Stimulated activated effector memory CD8-positive, alpha-beta T cell treated with anti-CD3 and anti-CD28 coated beads, Interleukin-12 subunit alpha, Interleukin-12 subunit beta, amount 100 ng/mL, for 72 hours (primary cell): Measurements from ENCODE around the gene NUDT17.
A peak's percentile ranks its signal among the peaks of the same experiment; 100 is the strongest.
"Not testable (repeated sequence)": the region's sequence is repeated elsewhere in the genome, so short reads cannot be mapped to it uniquely, and the experiment has no call there.

Experiments
- ATAC-seq: fragments of 150-1000 bp; cut with Tn5 transposase; 2 replicates; pipeline ENCODE4 v1.10.0; 2021
- DNase-seq, 2 donors: peaks; one replicate each; pipeline ENCODE4 v3.0.0; 2021 to 2022; ENCODE audit warnings: low spot score in 2 of 2
- H3K27ac Mint-ChIP-seq: one replicate; pipeline ENCODE4 v1.8.0; 2022; ENCODE audit warnings: mild to moderate bottlenecking, mixed read lengths
- H3K36me3 Mint-ChIP-seq: one replicate; pipeline ENCODE4 v1.8.0; 2022; ENCODE audit warnings: mild to moderate bottlenecking, mixed read lengths
- H3K4me1 Mint-ChIP-seq: one replicate; pipeline ENCODE4 v1.8.0; 2022; ENCODE audit warnings: mixed read lengths
- H3K4me3 Mint-ChIP-seq: one replicate; pipeline ENCODE4 v1.8.0; 2022; ENCODE audit warnings: mild to moderate bottlenecking, mixed read lengths
- H3K9me3 Mint-ChIP-seq: one replicate; pipeline ENCODE4 v1.8.0; 2022; ENCODE audit warnings: mixed read lengths

Gene NUDT17, protein sequence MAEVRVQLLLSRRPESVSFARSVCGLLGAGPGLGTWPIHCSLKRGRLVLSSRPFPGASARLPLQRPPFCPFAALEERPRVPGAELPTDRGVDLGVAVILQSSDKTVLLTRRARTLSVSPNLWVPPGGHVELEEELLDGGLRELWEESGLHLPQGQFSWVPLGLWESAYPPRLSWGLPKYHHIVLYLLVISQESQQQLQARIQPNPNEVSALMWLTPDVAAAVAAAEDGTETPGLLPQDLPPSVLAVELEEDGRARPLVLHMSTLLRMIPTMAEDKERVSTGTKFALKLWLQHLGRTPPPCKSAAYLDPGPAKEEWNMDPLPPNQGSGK

DNA sequence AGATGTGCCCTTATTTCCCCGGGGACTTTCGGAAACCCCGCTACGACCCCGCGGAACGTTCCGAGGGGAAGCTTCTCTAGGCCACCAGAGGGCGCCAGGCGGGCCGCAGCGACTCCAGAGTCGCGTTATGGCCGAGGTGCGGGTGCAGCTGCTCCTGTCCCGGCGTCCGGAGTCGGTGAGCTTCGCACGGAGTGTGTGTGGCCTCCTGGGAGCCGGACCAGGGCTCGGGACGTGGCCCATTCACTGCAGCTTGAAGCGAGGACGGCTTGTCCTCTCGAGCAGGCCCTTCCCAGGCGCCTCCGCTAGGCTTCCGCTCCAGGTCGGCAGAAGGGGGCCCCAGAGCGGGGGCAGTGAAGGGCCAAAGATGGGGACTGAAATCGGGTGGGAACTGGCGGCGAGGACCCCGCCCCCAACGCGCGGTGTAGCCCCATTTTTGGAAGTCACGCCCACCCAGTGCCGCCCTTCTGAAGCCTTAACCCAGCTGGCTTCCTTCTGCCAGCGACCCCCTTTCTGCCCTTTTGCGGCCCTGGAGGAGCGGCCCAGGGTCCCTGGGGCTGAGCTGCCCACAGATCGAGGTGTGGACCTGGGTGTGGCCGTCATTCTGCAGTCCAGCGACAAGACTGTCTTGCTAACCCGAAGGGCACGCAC is at the start of gene NUDT17:
TSS of gene NUDT17 (plus strand) at position 117 of the 648 bp plus-strand sequence. CDS start at position 128, 11 bp downstream.
- Mint-ChIP-seq H3K4me3 (no peak within 1 kb of the TSS), H3K27ac (no peak within 1 kb of the TSS), H3K36me3 (peaks cover 19% of the 10 kb centered on the region), H3K4me1 (peaks cover 16% of the 10 kb centered on the region), H3K9me3 (no peaks in the 10 kb centered on the region)
- ATAC-seq (peak; percentile 87), DNase-seq (peak; percentile 70 to 89)

DNA sequence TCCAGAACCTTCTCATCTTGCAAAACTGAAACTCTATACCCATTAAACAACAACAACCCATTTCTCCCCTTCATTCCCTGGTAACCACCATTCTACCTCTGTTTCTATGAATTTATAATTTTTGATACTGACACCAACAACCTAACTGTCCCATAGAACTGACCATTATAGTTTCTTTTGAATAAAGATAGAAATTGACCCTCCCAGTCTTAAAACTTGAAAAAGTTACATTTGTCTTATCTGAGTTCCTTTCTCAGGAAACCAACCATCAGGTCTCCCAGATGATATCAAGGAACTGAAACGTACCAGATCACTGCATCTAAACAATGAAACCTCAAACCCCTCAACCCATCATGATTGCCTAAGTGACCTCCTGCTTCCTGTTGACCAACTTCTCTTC is 48.7 kb upstream of the NUDT17 start:
- H3K27ac Mint-ChIP-seq: no peak overlapping the region
- no peak for DNase-seq
- H3K4me1 Mint-ChIP-seq: peaks cover 42% of the 10 kb centered on the region
- H3K36me3 Mint-ChIP-seq: peaks cover 46% of the 10 kb centered on the region
- H3K9me3 Mint-ChIP-seq: peaks cover 17% of the 10 kb centered on the region
- no peak for ATAC-seq
- H3K4me3 Mint-ChIP-seq: no peak overlapping the region

DNA sequence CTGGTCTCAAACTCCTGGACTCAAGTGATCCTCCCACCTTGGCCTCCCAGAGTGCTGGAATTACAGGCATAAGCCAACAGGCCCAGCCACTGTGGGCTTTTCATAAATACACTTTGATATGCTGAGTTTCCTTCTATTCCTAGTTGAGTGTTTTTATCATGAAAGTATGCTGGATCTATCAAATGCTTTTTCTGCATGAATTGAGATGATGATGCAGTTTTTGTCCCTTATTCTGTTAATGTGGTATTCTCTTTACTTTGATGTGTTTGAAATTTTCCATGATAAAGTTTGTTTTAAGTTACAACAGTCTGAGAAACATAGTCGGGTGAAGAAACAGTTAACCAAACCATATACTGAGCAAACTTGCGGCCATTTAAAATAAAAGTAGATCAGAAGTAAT is 45.6 kb upstream of the NUDT17 start:
- Mint-ChIP-seq H3K27ac (no peak overlapping the region), H3K4me3 (no peak overlapping the region), H3K9me3 (peaks cover 17% of the 10 kb centered on the region), H3K4me1 (peaks cover 48% of the 10 kb centered on the region), H3K36me3 (peaks cover 20% of the 10 kb centered on the region)
- DNase-seq (no peak), ATAC-seq (no peak)

DNA sequence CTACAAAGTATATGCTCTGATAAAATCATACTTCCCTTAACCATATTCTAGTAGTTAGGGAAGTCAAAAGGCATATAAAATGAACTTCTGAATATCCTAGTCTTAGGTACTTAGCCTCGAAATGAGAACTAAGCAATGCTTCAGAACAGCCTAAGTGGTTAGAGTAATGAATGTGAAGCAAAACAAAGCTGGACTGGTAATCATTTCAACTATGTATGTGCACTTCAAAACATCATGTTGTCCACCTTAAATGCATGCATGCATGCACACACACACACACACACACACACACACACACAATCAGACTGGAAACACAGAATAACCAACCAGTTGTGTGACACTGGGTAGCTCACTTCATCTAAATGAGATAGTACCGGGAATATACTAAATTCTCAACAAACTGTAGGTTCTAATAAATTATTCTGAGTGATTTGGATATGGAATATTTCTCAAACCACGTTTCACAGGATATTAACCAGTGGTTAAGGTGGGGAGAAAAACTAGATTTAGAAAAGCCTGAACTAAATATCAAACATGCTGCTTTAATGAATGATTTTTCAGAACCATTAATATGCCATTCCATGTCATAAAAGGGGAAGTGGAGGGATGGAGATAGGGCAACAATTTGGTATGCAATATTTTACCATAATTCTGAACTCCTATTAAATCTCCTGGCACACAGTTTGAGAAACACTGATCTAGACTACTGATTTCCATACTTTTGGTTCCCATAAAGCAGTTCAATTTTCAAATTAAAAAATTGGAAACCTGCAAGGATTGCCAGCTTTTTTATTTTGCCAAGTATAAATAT is 41.0 kb upstream of the NUDT17 start:
- DNase-seq: no peak
- Mint-ChIP-seq H3K9me3 (no peaks in the 10 kb centered on the region), H3K36me3 (peaks cover 5% of the 10 kb centered on the region), H3K27ac (no peak overlapping the region), H3K4me3 (no peak overlapping the region), H3K4me1 (peaks cover 54% of the 10 kb centered on the region)
- ATAC-seq: no peak

DNA sequence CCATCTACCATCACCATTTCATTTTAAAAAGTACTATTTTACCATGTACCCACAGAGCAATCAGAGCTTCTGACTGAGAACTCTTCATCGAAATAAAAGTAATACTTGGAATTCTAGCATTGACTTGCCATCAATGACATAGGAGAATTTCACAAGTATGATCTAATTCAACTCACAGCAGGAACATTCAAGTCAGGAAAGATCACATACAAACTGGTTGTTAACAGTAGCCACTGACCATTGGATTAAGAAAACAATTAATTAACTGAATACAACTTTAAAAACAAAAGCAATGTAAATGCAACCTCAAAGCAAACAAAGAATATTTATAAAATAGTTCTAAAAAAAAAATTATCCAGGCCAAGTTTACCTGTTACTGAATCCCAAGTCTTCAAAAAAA is 40.4 kb upstream of the NUDT17 start:
- H3K4me1 Mint-ChIP-seq: peaks cover 48% of the 10 kb centered on the region
- ATAC-seq: no peak
- no peak overlapping the region for H3K27ac Mint-ChIP-seq
- DNase-seq: no peak
- H3K9me3 Mint-ChIP-seq: no peaks in the 10 kb centered on the region
- no peak overlapping the region for H3K4me3 Mint-ChIP-seq
- no peaks in the 10 kb centered on the region for H3K36me3 Mint-ChIP-seq

DNA sequence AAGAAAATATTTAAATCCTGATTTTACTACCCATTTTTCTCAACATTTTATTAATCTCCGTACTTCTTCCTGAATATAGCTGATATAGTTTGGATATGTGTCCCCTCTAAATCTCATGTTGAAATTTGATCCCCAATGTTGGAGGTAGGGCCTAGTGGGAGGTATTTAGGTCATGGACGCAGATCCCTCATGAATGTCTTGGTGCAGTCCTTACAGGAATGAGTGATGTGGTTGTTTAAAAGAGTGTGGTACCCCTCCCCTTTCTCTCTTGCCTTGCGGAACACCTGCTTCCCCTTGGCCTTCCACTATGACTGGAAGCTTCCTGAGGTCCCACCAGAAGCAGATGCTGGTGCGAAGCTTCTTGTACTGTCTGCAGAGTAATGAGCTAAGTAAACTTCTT is 39.0 kb upstream of the NUDT17 start:
- Mint-ChIP-seq H3K36me3 (no peaks in the 10 kb centered on the region), H3K27ac (no peak overlapping the region), H3K9me3 (no peaks in the 10 kb centered on the region), H3K4me3 (no peak overlapping the region), H3K4me1 (peaks cover 41% of the 10 kb centered on the region)
- DNase-seq (no peak), ATAC-seq (no peak)

DNA sequence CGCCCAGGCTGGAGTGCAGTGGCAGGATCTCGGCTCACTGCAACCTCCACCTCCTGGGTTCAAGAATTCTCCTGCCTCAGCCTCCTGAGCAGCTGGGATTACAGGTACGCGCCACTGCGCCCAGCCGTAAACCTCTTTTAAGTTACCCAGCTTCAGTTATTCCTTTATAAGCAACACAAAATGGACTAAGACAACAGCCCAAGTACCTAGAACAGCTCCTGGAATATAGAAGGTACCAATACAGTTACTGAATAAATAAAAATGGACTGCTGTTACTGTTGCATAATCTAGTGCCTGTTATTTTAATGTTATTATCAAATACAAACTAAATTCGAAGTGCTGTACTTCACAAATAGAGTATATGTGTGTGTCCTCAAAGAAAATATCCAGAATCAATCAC is 38.6 kb upstream of the NUDT17 start:
- ATAC-seq: no peak
- DNase-seq: no peak
- Mint-ChIP-seq H3K4me1 (peaks cover 38% of the 10 kb centered on the region), H3K9me3 (no peaks in the 10 kb centered on the region), H3K4me3 (no peak overlapping the region), H3K36me3 (no peaks in the 10 kb centered on the region), H3K27ac (no peak overlapping the region)

DNA sequence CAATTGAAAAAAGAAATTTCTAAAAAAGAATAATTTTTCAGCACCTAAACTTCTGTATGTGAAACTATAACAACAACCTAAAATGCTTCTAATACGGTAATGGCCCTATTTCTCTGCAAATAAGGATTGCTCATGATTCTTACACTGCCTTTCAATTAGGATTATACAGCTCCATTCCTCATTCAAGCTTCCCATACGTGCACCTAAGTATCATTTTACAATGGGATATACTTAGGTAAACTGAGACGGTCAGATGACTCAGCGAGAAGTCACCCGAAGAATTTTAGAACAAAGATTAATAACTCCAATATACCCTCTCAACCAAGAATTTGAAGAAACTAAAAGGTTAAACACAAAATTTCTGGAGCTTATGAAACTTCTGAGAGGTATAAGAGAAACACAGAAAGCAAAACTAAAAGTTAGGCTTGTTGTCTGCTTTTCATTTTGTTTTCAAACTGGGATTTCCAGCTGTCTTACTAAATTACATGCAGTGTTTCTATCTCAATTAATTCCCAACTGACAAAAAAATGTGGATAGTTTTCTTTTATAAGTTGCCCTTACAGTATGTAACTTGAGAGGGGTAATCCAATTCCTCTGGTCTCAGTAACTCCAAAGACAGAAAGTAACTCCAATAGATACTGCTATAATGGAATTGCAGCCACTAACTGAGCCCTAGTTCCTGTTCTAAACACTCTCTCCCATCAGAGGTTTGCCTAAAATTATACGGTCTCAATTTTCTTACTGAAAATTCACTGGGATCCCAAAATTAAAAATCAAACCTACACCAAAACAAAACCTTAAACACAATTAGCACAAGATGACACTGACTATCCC is 32.2 kb upstream of the NUDT17 start:
- DNase-seq, H3K27ac Mint-ChIP-seq, H3K36me3 Mint-ChIP-seq, ATAC-seq, H3K4me1 Mint-ChIP-seq, H3K9me3 Mint-ChIP-seq, H3K4me3 Mint-ChIP-seq: not testable (repeated sequence)

DNA sequence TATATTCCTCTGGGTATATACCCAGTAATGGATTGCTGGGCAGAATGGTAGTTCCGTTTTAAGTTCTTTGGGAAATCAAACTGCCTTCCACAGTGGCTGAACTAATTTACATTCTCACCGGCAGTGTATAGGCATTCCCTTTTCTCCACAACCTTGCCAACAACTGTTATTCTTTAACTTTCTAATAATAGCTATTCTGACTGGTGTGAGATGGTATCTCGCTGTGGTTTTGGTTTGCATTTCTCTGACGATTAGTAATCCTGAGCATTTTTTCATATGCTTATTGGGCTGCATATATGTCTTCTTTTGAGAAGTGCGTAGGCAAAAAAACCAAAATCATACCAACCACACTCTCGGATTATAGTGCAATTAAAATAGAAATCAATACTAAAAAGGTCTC is 27.3 kb upstream of the NUDT17 start:
- DNase-seq: not testable (repeated sequence)

DNA sequence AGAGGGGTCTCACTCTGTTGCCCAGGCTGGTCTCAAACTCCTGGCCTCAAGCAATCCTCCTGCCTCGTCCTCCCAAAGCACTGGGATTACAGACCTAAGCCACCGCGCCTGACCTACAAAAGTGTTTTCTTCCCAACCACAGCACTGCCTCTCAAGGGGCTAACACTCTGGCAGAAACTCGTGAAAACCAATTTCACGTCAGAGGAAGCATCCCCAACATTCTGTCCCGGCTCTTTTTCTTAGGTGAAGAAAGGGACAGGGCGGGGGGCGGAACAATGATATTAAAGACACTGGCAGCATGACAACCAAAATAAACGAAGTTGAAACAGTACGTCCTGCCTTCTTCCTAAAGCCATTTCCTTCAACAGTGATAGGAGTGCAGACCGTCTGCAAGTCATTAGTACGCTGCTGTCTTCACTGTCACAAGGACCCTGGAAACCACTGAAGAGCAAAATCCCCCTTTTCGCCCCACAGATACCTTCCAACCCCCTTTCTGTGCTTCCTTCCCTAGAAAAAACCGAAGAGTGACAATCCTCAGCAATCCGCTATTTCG is 22.6 kb upstream of the NUDT17 start:
- peak overlapping the region; percentile 97 for H3K27ac Mint-ChIP-seq
- ATAC-seq: peak; percentile 4
- peak overlapping the region; percentile 97 for H3K4me3 Mint-ChIP-seq

More for the DNA sequence above, 27.3 kb upstream of the NUDT17 start:
- ATAC-seq: peak; percentile 80
- not testable (repeated sequence) for H3K27ac Mint-ChIP-seq, H3K4me3 Mint-ChIP-seq, H3K9me3 Mint-ChIP-seq, H3K4me1 Mint-ChIP-seq
- H3K36me3 Mint-ChIP-seq: peaks cover 14% of the 10 kb centered on the region

DNA sequence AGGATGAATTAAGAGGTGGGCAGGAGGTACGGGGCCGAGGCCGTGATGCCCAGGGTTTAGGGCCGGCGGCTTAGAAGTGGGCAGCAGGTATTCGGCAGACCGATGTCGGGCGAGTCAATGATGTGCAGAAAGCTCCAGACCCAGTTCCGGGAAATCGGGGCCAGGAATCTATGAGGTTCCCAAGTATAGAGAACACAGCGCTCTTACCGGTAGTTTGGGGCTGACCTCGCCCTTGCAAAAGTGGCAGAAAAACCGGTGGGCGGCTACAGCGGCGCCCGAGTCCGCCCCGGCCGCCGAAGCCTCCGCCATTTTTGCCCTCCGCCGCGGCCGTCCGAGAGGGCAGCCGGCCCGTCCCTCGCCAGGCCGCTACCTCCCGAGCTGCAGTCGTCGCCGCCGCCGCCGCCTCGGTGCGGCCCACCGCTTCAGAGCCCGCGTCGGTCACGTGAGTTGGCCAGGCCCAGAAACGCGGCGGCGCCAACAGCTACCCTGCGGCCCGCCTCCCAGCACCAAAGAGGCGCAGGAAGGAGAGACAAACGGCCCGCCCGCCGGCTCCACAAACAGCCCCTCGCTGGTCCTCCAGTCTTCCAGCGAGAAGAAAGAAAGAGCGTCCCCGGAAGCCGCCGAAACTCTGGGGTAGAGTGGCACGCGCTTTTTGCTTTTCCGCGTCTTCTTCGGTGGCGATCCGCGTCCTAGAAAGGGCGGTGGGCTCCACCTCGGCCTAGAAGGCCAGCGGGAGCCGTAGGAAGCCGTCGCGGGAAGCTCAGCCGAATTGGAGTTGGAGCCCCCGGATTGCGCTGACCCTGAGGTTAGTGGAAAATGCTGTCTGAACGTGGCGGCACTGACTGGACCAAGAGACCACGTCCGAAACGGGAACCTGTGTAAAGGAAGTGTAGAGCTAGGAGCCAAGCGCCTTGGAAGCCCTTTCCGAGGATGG is 21.6 kb upstream of the NUDT17 start, which contains the start of the genes POLR3C and RNF115:
TSS of gene POLR3C (plus strand) at position 636 of the 934 bp plus-strand sequence. CDS start 1,577 bp downstream, outside the sequence.
TSS of gene RNF115 (minus strand) at position 531 of the 934 bp plus-strand sequence. CDS start at position 309, 222 bp downstream.
- peaks cover 14% of the 10 kb centered on the region for H3K36me3 Mint-ChIP-seq
- DNase-seq: peak; percentile 63 to 90
- no peaks in the 10 kb centered on the region for H3K9me3 Mint-ChIP-seq
- peaks cover 31% of the 10 kb centered on the region for H3K4me1 Mint-ChIP-seq
- peak within 1 kb of the TSS; percentile 97 for H3K27ac Mint-ChIP-seq
- ATAC-seq: peak; percentile 84
- H3K4me3 Mint-ChIP-seq: peak within 1 kb of the TSS; percentile 97

More for the DNA sequence above, 22.6 kb upstream of the NUDT17 start:
- DNase-seq, H3K9me3 Mint-ChIP-seq: not testable (repeated sequence)
- Mint-ChIP-seq H3K4me1 (peaks cover 21% of the 10 kb centered on the region), H3K36me3 (peaks cover 14% of the 10 kb centered on the region)

DNA sequence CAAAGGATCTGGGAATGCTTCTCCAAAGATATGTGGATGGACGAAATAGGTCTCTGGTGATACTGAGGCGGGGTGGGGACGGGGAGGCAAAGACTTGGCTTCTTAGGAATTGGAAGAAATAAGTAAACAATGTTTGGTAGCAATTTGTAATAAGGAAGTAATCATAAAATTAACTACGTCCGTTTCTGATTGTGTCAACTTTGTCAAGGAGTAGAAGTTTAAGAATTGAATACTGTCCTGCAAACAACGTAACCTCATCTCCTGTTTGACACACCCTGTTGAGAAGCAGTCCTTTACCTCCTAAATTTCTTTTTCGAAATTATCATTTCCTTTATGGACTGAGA is 21.0 kb upstream of the NUDT17 start:
- H3K4me1 Mint-ChIP-seq: peaks cover 36% of the 10 kb centered on the region
- H3K36me3 Mint-ChIP-seq: peaks cover 9% of the 10 kb centered on the region

DNA sequence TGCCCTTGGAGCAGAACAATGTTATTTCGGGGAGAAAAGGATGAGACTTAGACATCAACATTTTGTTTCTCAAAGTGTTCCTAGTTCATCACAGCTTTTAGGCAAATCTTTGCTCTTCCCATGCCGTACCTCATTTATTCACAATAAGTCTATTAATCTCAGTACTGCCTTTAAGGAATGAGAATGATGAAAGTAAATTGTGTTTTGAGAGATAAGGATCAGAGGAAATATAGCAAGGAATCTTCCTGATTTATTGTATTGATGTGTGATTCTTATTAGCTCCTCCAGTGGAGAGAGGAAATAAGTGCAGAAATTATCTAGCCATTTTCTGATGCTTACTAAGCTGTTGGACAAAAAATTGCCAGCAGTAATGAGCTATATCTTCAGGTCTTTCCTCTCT is 19.4 kb upstream of the NUDT17 start:
- peak overlapping the region; percentile 20 for H3K27ac Mint-ChIP-seq

More for the DNA sequence above, 21.0 kb upstream of the NUDT17 start:
- H3K27ac Mint-ChIP-seq: peak overlapping the region; percentile 97
- no peak for DNase-seq
- no peaks in the 10 kb centered on the region for H3K9me3 Mint-ChIP-seq
- no peak for ATAC-seq
- peak overlapping the region; percentile 97 for H3K4me3 Mint-ChIP-seq

More for the DNA sequence above, 19.4 kb upstream of the NUDT17 start:
- no peak for ATAC-seq
- no peak for DNase-seq
- peaks cover 7% of the 10 kb centered on the region for H3K36me3 Mint-ChIP-seq
- no peaks in the 10 kb centered on the region for H3K9me3 Mint-ChIP-seq
- H3K4me3 Mint-ChIP-seq: peak overlapping the region; percentile 97
- peaks cover 37% of the 10 kb centered on the region for H3K4me1 Mint-ChIP-seq
